Measurements from ENCODE around the gene SLC15A4. TPM values are rescaled to one million over a fixed set of nuclear protein-coding genes. Genes with fewer than 3 reads are reported as not detected.

The SLC15A4 gene
- total RNA-seq, 1 experiment from 2014 or later, result 35.9 TPM

Other genes with a start within 250 kb of the SLC15A4 start
- gene GLT1D1, start 29.5 kb upstream of the SLC15A4 start, total RNA-seq (2014; rRNA removed; shearing (Covaris generic); ENCODE audit: low replicate concordance), result 0.07 and 3.6 TPM in 2 replicates

All from Caki2 (cell line).